HG03575 (cell line): ENCODE data around the gene PLP2.

ENCODE experiments used
- ATAC-seq: cut with Tn5 transposase; IDR thresholded peaks from one replicate; pipeline ENCODE4 v1.9.1; 2021; ENCODE audit not compliant: unreplicated experiment, insufficient number of reproducible peaks, low FRiP score; ENCODE audit errors: extremely low read depth

The PLP2 gene

DNA sequence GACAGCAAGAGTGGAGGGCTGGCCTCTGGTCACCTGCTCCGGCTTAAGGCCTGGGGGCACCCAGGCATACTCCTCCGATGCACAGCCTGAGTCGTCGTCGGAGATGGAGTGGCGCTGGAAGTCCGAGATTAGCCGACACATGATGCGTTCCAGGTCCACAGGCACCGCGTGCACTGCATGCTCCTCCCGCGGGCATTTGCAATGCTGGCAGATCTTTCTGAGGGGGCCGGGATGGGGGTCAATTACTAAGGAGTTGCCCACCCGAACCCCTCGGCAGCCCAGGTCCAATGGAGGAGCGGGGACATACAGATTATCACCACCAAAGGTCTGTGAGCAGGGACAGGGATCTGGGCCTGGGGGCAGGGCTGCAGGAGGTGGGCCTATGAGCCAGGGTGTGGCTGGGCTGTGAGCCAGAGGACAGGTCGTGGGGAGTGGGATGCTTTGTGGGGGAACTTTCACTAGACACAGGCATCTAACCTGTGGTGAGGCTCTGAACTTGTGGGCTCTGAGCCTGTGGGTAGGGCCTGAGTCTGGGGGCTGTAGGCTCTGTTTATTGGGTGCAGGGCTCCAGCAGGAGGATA, 12.1 kb downstream of the PLP2 start:
- no peak for ATAC-seq

DNA sequence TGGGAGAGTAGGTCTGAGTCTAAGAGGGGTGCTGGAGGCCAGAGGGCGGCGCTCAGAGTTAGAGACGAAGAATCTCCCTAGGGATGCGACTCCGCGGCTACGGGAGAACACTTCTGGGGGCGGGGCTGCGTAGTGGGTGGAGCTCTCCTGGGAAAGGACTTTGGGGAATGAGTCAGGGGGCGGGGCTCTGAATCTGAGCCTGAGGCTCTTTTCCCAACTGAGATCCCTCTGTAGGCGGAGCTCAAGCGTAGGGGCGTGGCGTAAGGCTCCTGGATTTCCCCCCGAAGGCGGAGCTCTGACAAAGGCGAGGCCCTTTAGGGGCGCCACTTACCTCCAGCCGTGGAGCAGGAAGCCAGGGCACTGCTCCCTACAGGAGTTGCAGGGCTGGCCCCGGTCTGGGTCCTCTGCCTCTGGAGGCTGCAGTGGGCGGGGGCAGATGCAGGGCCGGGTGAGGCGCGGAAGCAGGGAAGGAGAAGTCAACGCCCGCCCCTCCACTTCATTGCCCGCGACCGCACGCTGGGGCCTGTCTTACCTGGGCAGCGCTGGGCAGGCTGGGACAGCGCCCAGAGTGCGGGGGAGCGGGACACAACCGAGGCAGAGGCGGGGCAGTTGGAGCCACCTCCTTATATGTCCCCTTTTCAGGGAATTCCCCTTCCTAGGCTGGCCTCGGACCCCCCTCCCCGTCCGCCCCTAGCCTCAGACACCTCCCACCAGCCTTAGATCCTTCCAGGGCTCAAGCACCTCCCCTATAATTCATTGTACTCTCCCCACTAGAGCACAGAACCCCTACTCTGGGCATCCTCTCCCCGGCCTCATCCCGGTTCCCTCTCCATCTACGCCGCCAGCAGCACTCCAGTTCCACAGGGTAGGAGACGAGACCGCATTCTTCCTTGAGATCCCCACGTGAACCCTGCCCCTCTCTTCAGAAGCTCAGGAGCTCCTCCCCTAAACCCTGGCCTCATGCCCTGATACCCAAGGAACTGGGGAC, 12.9 kb downstream of the PLP2 start:
- no peak for ATAC-seq

DNA sequence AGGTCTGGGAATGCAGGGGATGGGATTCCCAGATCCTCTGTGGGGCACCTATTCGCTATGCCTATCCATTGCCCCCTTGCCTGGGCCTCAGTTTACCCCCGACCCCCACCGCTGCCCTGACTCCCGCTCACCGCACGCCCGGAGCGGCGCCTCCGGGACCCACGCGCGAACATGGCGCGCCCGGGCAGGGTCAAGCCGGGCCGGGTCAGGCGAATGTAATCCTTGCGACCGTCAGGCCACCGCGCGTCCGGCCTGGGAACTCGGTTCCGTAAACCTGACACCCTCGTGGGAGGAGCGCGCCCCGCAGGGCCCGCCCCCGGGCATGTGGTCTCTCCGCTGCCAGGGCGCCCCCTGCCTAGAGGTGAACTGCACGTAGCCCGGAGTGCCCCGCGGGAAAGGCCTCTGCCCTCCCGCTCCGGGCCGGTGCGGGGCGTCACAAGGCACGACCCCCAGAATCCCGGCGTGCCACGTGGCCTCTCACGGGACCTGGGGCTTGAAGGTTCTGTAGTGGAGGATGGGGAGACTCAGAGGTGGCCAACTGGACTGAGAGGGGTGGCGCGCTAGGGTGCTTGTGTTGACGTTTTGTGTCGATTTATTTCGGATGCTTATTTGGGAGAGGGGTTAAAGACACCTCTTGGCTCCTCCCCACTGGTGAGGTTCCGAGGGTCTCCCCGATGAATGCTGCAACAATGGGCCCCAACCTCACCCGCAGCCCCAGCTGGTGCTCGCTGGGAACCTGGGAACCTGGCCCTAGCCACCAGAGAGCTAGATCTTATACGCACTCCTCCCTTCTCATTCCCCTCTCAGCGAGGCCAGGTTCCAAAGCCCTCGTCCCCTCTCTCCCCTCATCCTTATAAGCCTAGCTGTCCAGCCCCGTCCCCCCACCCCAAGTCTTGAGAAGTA, 14.7 kb downstream of the PLP2 start, which contains the start of gene PRICKLE3:
Gene PRICKLE3, minus strand, starts transcription at position 249 of the 903 bp plus-strand sequence. Its CDS starts 76 bp downstream, at position 173.
- no peak for ATAC-seq

DNA sequence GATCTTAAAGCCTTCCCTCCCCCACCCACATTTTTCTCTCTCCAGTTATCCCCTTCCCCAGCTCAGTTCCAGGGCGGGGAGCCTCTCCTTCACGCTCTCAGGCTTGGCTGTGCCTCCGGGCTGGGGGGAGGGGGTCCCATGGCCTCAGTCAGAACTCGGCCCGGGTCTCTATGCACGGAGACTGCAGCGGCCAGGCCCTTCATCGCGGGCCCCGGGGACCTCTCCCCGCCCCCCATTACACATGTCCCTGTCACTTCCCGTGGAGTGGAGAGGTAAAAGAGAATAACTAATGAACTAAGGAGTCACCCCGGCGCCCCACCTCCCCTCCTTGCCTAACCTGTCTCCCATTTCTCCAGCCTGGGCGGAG, 15.3 kb downstream of the PLP2 start:
- no peak for ATAC-seq

DNA sequence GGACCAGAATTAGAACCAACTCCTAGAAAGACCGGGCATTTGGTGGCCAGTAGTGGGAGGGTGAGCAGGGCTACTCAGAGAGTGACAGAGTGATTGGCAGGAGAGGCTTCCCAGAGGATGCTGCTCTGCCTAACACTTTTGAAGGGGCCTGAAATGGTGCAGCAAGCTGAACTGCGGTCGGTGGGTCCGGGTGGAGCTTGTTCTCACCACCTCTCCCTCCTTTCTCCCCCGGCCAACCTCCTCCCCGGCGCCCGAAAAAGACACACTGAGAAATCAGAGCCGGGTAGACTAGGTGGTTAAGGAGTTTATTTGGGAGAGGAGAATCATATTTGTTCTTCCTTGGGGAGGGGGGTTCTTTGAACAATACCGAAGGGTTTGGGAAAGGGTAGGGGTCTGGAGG, 15.8 kb downstream of the PLP2 start:
- no peak for ATAC-seq

DNA sequence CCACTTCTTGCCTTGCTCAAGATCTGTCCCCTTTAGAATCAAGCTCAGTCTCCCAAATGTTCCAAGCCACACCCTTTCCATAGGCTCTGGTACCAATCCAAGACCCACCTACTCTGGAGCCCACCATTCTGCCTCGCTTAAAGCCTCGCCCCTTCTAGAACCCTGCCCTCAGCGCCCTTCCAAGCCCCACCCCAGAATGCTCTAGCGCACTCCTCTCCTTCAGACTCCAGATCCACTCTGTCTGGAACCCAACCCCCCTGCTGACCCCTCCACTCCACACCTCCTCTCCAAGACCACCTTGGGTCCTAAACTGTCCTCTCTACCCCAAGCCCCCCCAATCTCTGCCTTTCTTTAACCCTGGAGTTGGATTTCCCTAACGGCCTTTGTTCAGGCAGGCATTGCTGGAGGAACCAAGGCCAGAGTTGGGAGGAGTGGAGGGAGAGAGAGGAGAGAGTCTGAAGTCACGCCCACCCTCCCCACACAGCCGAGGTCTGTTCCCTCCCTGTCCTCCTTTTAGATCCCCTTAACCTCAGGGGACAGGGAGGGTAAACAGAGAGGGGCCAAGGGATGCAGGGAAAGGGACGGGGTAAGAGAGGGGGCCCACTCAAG, 16.9 kb downstream of the PLP2 start:
- ATAC-seq = no peak

DNA sequence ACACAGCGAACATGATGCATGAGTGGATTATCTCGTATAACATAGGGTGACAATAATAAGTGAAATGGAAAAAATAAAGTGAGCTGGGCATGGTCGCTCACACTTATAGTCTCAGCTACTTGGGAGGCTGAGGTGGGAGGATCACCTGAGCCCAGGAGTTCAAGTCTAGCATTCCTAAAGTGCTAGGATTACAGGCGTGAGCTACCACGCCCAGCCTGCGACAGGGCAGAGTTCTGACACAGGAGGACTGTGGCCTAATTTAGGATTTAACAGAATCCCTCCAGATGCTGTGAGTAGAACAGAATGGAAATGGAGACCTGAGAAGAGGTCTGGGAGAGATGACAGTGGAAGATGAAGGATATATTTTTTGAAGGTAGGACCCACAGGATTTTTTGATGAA, 17.9 kb downstream of the PLP2 start:
- ATAC-seq = no peak

DNA sequence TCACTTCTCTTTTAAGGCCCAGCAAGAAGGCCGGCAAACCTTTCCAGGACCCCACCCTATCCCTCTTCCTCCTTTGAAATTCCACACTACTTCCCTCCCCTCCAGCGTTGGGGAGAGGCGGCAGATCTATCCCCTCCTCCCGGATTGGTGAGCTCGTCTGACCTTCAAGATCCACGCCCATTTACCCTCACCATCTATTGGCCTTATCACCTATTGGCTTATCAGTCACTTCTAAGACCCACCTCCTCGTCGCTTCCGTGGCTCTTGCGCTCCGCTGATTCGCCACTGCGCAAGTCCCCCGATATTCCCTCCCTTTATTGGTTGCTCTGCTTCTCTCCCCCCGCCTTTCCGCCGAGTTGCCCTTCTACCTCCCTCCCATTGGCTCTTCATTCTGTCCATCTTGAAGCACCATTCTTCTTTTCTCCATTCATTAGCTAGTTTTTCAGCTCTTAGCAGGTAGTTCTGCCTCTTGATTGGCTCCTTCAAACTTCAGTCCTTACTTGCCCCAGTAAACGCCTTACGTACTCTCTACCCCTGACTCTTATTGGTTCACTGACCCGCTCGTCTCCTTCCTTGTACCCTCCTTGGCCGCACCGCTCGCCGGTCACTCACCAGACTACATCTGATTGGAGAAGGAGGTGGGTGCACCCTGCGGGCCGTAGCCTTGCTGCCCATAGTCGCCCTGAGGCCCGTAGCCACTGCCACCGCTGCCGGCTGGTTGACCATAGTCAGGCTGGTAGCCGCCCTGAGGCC, 19.3 kb downstream of the PLP2 start:
- ATAC-seq = peak; percentile 77

DNA sequence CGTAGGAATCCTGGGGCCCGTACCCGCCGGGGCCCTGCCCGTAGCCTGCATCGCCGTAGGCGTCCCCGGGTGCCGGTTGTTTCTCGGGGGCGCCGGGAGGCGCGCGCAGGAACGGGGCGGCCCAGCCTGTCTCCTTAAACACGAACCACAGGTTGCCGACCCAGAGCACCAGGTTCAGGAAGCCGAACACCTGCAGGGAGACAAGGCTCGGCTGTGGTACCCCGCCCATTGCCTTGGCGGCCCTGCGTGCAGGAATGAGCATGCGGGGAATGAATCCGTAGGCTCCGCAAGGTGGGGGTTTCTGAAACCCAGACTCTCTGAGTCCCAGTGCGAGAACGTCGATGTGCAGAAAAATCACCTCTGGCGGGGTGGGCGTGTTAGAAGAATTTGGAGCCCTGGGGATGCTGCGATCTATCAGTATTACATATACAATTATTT, 19.9 kb downstream of the PLP2 start:
- ATAC-seq = no peak

DNA sequence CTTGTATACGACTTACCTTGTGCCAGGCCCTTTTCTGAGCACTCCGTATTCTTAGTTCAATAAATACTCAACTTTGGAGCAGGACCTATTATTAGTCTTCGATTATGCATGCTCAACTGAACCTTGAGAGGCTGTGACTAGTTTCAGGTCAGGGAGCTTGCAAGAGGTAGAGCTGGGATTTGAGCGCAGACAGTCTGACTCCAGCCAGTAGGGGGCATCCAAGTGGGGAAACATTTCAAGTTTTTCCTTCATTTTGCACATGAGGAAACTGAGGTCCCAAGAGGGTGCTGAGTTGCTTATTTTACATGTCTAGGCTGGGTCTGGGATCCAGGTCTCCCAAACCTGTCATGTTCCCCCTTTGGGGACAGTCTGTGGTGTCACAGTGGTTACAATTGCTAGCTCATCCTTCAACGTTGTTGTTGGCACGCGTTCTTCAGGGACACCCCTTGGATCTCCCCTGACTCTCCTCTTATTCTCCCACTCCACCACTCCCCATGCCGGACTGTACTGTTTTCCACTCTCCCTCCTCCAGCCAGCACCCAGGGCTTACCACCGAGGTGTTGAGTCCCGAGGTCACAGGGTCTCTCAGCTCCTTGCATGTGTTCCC, 21.1 kb downstream of the PLP2 start:
- no peak for ATAC-seq

DNA sequence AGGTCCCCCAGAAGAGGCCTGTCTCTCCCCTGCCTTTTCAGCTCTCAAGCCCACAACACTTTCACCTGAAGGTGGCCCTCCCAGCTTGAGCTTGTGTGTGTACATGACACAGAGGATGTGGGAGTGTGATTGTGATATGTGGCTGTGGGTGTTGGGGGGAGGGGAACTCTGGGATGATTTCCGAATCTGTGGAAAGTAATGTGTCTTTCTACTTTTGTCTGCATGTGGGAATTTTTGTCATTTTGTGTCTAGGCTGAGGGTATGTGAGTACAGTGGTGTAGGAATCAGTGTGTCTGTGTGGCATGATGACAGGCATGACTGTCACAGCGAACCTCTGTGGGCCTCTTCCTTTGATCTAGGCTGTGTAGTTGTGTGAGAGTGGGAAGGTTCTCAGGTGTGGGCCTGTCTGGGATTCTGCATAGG, 21.9 kb downstream of the PLP2 start:
- ATAC-seq = no peak

DNA sequence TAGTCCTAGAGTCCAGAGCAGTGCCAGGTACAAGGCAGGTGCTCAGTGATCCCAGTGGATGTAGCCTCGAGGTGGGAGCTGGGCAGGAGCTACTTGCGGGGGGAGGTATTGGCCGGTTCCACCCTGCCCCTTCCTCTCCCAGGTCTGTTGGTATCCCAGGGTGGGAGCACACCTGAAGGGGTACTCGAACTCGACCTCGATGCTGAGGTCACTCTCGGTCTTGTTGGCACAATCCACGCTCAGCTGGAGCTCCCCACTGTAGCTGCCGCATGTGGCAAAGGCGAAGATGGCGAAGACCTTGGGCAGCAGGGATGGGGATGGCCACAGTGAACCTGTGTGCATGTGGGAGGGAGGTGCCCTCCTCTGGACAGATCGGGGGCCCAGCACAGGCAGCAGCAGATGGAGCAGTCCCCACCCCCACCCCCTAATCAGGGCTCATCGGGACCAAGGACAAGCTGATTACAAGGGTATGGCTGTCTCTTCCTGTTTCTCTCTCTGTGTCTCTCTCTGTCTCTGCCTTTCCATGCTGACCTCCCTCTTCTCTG, 25.9 kb downstream of the PLP2 start:
- no peak for ATAC-seq

DNA sequence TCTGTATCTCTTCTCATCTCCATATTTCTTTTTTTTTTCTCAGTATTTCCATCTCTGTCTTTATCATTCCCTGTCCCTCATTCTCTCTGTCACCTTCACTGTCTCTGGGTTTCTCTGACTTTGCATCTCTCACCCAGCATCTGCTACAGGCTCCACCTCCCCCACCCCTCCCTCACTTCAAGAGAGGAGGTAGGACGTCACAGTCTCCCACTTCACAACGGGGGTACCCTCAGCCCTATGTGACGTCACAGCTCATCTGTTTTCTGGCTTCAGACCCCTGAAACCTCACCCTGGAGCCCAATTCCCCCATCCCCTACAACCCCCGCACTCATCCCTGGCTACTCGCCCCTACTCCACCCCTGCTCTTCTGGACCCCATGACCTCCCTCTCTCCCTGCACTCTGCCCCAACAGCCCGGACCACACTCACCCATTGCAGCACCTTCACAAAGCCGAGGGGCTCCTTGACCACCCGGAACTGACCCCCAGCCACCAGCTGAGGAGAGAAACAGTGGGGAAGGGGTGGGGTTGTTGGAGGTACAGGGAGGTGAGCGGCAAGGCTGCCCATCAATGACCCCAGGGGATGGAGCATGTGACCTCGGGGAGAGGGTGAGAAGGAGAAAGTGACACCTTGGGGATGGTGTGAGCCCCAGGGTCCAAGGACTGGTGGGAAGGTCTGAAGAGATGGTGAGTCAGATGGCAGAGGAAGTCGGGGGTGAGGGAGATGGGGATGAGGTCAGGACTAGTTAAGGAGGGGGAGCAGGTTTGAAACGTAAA, 27.0 kb downstream of the PLP2 start:
- ATAC-seq = no peak

DNA sequence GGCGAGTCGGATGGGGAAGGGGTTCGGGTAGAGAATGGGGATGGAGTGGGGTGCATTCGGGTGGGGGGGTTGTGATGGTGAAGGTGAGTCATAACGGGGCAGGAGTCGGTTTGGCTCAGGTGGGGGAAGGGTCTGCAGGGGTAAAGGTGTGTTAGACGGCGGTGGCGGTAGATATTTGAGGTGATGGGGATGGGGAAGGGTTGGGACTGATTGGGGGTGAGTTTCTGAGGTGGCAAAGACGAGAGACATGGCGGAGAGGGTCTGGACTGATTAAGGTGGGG, 27.6 kb downstream of the PLP2 start:
- no peak for ATAC-seq

DNA sequence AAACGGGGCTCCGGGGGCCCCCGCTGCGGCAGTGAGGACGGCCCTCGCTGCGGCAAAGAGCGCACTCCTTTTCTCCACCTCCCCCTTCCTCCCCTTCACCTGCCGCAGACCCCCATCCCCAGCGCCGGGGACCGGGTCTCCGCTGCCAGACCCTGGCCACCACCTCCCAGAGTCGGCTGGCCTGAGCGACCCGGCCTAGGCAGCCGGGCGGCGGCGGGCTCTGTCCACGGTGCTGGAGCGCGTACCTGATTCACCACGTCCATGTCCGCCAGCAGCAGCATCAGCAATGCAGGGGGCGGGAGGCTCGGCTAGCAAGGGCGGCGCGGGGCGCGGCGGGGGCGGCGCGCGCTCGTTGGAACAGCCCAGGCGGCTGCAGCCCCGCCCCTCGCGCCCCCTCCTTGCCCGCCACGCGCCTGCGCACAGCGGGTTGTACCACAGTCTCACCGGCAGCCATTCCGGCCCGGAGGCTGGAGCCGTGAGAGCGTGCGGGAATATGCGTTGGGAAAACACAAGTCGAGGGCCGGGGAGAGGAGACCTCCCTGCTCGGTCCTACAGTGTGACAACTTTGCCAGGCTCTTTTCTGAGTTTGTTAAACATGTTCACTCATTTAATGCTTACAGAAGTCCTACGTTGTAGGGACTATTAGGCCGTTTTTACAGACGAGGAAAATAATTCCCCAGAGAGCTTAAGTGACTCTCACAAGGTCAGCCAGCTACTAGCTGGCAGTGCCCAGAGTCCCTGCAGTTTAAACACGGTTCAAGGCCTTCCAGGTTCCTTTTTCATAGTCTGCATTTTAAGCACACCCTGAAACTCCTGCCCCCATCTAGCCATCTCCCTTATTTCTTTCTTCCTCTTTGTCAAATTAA, 28.4 kb downstream of the PLP2 start, which contains the start of gene SYP:
Gene SYP, minus strand, starts transcription at position 288 of the 866 bp plus-strand sequence. Its CDS starts 7 bp downstream, at position 281.
- ATAC-seq = no peak

DNA sequence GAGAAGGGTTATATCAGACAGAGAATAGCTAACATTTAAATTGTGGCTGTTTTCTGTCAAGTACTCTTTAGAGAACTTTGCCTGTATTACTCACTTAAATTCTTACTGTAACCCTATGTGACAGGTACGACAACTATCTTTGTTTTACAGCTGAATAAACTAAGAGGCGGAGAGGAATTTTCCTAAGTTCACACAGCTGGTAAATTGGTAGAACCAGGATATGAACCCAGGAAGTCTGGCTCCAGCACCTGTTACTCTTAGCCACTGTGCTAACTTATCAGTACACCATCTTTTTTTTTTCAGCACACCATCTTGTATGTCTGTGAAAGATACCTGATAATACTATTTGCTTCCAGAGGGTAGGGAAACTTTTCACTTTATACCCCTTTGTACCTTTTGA, 30.3 kb downstream of the PLP2 start:
- ATAC-seq = no peak
